SW 1271 (cell line): ENCODE measurements around the gene SPRED1.

Source experiments
- DNase-seq, 2 experiments: peaks; one replicate each; lab custom pipeline; 2025; lab: John Stamatoyannopoulos, UW

Gene SPRED1

GRCh38 chr15:38362355-38362754 lies 109.7 kb downstream of the SPRED1 start:
- no peak for DNase-seq

DNA sequence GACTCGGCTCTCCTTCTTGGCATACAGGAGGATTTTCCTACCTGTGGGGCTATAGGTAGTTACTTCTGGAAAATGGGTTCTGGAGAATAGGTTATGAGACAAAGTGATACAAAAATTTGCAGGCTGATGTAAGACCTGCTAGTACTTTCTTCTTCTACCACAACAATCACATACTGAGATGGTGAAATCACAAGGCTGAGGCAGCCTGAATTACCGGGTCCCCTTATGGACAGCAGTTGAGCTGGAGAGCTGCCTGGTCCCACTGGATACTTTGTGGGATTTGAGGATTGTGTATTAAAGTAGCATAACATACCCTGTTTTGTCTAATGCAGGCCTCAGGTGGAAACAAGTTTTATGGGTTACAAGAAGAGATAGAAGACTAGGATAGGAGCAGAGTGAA lies 114.8 kb downstream of the SPRED1 start:
- DNase-seq = no peak

DNA sequence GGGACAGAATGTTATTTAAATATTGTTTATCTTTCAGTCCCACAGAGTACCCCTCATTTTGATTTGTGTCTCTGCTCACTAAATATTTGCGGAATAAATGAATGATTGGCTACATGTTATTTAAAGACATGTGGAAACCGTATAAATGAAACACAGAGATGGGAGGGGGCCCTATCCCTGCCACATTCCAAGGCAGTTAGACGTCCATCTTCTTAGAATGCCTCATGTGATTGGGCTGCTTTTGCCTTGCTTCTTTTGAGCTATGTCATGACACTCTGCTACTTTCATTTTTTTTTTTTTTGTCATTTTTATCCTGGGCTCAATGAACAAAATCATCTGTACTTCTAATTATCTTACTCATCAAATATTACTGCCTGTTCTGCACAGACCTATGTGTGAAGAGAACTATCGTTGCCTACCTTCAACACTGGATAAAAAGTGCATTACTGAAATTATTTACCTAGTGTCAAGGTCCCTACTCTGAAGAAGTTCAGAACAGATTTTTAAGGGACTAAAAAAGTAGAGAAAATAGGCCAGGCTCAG lies 117.4 kb downstream of the SPRED1 start:
- no peak for DNase-seq

GRCh38 chr15:38373016-38373415 lies 120.4 kb downstream of the SPRED1 start:
- no peak for DNase-seq

DNA sequence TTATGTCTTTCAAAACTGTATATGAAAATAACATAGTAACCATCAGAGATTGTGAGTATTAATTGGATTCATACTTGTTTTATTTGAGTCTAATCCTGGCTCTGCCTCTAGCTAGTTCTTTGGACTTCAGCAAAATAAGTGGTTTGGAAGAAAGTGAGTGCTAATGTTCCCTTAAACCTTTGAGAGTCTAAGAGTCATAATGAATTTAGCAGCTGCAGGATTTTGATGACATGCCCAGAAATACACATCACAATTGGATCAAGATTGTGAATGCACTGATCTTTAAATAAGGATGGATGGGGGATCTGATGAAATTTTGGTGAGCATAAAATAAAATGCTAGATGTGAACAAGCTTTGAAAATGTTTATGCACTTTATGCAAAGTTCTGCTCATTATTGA lies 121.4 kb downstream of the SPRED1 start:
- DNase-seq = no peak

- no peak for DNase-seq
Measured at GRCh38 chr15:38374556-38374955, 121.9 kb downstream of the SPRED1 start.

DNA sequence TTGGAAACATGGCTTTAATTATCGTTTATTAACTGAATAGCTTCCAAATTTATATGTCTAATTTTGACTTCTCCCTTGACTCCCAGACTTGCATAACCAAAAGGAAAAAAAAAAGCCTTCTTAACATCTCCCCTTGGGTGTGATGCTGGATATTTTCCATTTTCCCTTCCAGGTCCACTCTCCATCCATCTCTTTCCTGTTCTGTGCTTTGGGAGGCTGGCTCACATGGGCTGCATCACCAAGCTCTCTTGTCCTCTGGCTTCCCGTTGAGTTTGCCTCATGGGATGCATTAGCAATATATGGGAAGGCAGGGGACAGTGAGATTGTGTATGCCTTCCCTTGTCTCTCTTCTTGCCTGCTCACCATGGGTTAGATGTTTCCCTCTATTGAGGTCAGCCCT lies 123.4 kb downstream of the SPRED1 start:
- no peak for DNase-seq

DNA sequence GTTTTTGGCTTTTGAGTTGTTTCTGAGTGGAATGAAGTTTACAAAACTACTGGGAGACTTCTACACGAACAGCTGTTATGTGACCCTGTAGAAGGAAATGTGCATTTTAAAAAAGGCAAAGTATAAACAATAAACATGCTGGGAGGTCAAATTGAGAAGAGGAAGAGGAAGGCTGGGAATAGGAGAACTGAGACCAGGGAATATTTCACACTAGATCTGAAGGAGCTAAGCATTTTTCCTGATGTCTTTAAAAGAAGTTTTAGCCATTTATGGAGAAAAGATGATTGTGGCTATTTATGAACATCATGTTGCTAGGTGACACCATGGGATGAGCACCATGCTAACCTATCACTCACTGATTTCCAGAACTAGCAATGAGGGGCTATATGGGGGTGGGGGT lies 125.0 kb downstream of the SPRED1 start:
- no peak for DNase-seq

- no peak for DNase-seq
Measured at GRCh38 chr15:38378161-38378560, 125.5 kb downstream of the SPRED1 start.

DNA sequence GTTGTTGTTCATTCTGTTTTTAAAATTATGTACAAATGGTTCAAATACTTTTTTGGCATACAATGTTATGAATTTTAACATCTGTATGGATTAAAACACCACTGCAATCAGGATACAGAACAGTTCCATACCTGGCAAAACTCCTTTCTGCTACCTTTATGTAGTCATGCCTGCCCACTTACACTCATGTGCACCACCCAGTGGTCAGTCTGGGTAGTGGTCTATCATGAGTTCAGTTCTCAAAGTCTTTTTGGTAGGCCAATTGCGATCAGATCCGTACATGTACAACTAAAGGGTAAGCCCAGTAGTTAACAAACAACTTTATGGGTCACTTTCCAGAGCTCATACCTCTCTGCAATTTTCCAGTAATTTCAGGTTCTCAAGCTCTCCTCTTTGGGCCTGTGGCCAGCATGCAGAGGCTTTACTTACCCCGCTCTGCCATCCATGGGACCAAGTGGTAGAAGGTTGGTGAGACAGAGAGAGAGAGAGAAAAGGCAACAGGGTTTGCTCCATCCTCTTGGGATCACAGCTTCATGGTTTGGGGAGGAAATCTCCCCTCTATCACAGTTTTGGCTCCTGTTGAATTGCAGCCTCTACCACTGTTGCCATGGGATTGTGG lies 137.4 kb downstream of the SPRED1 start:
- peak in 1 of 2 experiments; percentile 17 for DNase-seq

- DNase-seq = no peak
Measured at GRCh38 chr15:38391191-38391590, 138.6 kb downstream of the SPRED1 start.

DNA sequence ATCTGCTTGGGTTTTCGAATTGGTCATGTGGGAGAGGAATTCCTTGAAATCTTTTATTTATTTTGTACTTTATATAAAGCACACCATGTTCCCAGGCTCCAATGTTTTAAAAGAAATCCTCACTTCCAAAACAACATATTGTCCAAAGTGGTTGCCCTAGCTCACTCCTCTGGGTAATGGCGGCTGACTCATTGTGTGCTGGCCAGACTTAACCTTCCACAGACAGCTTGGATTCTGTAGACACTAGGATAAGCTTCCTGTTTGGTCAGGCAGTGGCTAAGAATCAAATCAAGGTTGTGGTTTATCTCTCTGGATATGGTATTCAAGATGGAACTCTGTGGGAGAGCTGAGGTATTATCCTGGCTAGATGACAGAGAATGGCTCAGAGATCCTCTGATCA lies 145.5 kb downstream of the SPRED1 start:
- peak; percentile 9 to 41 for DNase-seq

GRCh38 chr15:38401106-38401505 lies 148.5 kb downstream of the SPRED1 start:
- DNase-seq = no peak

DNA sequence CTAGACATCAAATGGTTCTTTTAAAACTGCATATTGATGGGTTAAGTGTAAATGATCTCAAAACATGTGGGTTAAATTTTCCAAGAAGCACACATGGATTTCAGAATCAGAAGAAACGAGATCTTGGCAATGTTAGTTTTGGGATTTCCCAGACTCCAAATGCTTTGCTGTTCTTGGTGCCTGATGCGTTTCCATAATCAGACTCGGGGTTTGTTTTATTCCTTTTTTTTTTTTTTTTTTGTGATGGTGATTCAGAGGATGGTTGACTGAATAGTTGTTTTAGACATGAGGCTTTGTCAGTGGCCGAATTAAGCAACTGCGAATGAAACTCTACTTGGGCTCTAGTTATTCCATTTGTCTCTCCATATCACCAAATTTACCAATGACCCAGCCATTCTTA lies 149.1 kb downstream of the SPRED1 start:
- DNase-seq = no peak

DNA sequence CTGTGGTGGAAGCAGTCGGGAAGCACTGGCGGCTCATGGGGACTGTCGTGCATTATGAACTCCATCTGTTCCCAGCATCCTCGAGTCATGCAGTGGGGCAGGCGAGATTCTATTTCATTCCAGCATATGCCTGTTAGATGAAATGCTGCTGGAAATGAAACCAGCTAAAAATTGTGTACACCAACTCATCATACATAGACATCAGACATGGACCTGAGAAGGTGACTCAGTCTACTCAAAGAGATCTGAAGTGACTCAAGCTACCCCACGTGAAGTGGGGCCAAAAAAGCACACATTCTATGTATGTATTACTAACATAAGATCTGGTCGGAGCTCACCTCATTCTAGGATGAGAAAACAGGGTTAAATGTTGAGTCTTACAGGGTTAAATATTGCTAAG lies 153.8 kb downstream of the SPRED1 start:
- DNase-seq = no peak
